ENCODE data around the gene MAPK8IP3.
"Not testable (repeated sequence)": the region's sequence is repeated elsewhere in the genome, so short reads cannot be mapped to it uniquely, and the experiment has no call there.

Gene MAPK8IP3

GRCh38 chr16:1790261-1790610 is 84.2 kb downstream of the MAPK8IP3 start:
- DNase-seq, result no peak

GRCh38 chr16:1790611-1791255 is 84.7 kb downstream of the MAPK8IP3 start:
- DNase-seq, result no peak

GRCh38 chr16:1791256-1791942 is 85.4 kb downstream of the MAPK8IP3 start:
- no peak for DNase-seq

GRCh38 chr16:1791943-1792812 is 86.2 kb downstream of the MAPK8IP3 start:
- DNase-seq, result no peak

- DNase-seq, result no peak
These were observed 87.0 kb downstream of the MAPK8IP3 start for GRCh38 chr16:1792836-1793577.

GRCh38 chr16:1793578-1794220 is 87.7 kb downstream of the MAPK8IP3 start, which contains the start of gene IGFALS:
Gene IGFALS (minus strand): TSS chr16:1793705. CDS start chr16:1793652, 53 bp downstream.
- no peak for DNase-seq

GRCh38 chr16:1794221-1794871 is 88.4 kb downstream of the MAPK8IP3 start:
- DNase-seq, result no peak

- DNase-seq, result no peak
These were observed 89.1 kb downstream of the MAPK8IP3 start for GRCh38 chr16:1794908-1795666.

GRCh38 chr16:1799263-1799662 is 93.3 kb downstream of the MAPK8IP3 start:
- DNase-seq, result not testable (repeated sequence)

- no peak for DNase-seq
These were observed 94.7 kb downstream of the MAPK8IP3 start for GRCh38 chr16:1800701-1801100.

- no peak for DNase-seq
These were observed 101.6 kb downstream of the MAPK8IP3 start for GRCh38 chr16:1807626-1808025.

GRCh38 chr16:1808691-1809090 is 102.7 kb downstream of the MAPK8IP3 start:
- DNase-seq, result no peak

GRCh38 chr16:1809281-1809801 is 103.3 kb downstream of the MAPK8IP3 start:
- DNase-seq, result no peak

- no peak for DNase-seq
These were observed 104.1 kb downstream of the MAPK8IP3 start for GRCh38 chr16:1810106-1810505.

- no peak for DNase-seq
These were observed 104.5 kb downstream of the MAPK8IP3 start for GRCh38 chr16:1810536-1810935.

GRCh38 chr16:1812732-1813163 is 106.8 kb downstream of the MAPK8IP3 start:
- peak; percentile 40 for DNase-seq

GRCh38 chr16:1815461-1815860 is 109.5 kb downstream of the MAPK8IP3 start:
- DNase-seq, result no peak

- DNase-seq, result no peak
These were observed 110.6 kb downstream of the MAPK8IP3 start for GRCh38 chr16:1816396-1817275.

- DNase-seq, result no peak
These were observed 111.2 kb downstream of the MAPK8IP3 start for GRCh38 chr16:1817276-1817589.

GRCh38 chr16:1817716-1818115 is 111.7 kb downstream of the MAPK8IP3 start:
- DNase-seq, result no peak

Data from fibroblast of skin of right quadriceps (primary cell).